ENCODE measurements around the gene CCL8.
A peak's percentile ranks its signal among the peaks of the same experiment; 100 is the strongest.

The CCL8 gene

DNA sequence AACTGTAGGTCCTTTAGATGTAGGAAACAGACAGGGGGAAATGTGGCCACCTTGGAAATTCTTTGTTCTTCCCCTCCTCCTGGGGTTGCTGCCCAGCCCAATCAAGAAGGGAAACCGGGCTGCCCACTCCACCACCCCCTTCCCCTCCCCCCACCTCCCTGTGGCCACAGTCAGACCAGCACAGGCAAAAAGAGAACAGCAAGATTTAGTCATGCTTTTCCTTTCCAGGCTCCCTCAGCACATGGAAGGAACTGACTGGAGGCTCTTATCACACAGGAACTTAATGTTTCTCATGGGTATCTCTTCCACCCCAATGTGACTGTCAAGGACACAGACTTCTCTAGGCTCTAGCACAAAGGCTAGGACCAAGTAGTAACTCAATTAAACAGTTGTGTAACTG lies 46.8 kb downstream of the CCL8 start:
- ATAC-seq (replicated peaks) = peak; percentile 11
- peaks cover 5 to 6% of the 10 kb centered on the region in 2 donors for H3K27me3 Mint-ChIP-seq
- H3K9me3 Mint-ChIP-seq = no peaks in the 10 kb centered on the region
- no peaks in the 10 kb centered on the region for H3K36me3 Mint-ChIP-seq
- no peak overlapping the region for H3K4me3 Mint-ChIP-seq
- DNase-seq = no peak
- no peak overlapping the region for H3K27ac Mint-ChIP-seq
- H3K4me1 Mint-ChIP-seq = peaks cover 45 to 61% of the 10 kb centered on the region in 2 donors

DNA sequence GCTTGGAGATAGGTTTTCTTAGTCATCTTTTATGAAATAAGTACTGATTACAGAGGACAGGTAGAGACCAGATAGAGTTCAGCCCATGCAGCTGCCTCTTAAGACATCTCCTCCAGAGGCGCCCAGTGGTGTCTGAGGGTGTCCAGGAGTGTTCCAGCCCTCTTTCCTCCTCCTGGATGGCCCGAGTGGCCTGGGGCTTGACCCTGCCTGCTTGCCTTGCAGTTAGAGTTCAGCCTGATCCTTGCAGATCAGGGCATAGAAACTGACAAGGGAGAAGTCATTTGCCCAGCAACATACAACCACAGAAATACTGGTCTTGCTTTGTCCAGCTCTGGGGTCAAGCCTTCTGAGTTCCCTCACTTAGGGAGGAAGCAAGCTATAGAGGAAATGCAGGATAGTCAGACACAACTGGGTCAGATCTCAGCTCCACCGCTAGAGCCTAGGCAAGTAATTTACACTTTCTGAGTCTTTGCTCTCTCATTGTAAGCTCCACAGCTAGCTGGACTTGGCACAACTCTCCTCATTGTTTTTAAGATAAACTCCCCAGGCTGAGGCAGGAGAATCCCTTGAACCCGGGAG lies 47.4 kb downstream of the CCL8 start:
- no peaks in the 10 kb centered on the region for H3K9me3 Mint-ChIP-seq
- no peak for ATAC-seq (replicated peaks)
- H3K27ac Mint-ChIP-seq = no peak overlapping the region
- no peaks in the 10 kb centered on the region for H3K36me3 Mint-ChIP-seq
- H3K27me3 Mint-ChIP-seq = peaks cover 5 to 6% of the 10 kb centered on the region in 2 donors
- peaks cover 47 to 55% of the 10 kb centered on the region in 2 donors for H3K4me1 Mint-ChIP-seq
- DNase-seq = no peak
- no peak overlapping the region for H3K4me3 Mint-ChIP-seq

DNA sequence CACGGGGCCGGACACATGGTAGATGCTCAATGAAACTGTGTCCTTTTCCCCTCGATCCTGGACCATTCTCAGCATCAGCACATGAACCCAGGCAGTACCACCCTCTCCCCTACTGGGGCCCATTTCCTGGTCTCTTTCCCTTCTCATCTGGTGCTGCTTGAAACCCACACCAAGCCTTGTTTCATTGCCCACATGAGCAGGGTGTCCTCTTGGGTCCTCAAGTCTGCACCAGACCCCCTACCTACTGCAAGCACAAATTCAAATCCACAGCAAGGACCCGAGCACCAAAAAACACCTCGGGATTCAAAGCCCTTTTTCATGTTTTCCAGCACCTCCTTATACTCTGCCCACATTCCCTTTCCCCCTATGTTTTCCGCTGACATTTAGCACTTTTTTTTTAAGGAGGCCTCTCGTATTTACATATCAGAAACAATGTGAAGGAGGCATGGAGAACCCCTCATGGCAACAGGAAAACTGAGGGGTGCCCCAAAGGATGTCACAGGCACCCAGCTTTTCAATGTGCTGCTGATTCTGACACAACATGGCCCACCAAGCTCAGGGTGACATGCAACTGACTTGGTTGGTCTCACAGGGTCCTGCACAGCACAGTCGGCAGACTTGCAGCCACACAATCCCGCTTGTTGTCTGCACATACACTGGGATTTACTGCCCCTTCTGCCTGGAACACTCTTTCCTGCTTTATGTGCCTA lies 48.4 kb downstream of the CCL8 start:
- no peaks in the 10 kb centered on the region for H3K9me3 Mint-ChIP-seq
- H3K36me3 Mint-ChIP-seq = no peaks in the 10 kb centered on the region
- no peak for DNase-seq
- H3K4me3 Mint-ChIP-seq = no peak overlapping the region
- H3K4me1 Mint-ChIP-seq = peaks cover 45 to 46% of the 10 kb centered on the region in 2 donors
- no peak overlapping the region for H3K27ac Mint-ChIP-seq
- H3K27me3 Mint-ChIP-seq = peaks cover 0 to under 1% of the 10 kb centered on the region in 2 donors
- ATAC-seq (replicated peaks) = no peak

DNA sequence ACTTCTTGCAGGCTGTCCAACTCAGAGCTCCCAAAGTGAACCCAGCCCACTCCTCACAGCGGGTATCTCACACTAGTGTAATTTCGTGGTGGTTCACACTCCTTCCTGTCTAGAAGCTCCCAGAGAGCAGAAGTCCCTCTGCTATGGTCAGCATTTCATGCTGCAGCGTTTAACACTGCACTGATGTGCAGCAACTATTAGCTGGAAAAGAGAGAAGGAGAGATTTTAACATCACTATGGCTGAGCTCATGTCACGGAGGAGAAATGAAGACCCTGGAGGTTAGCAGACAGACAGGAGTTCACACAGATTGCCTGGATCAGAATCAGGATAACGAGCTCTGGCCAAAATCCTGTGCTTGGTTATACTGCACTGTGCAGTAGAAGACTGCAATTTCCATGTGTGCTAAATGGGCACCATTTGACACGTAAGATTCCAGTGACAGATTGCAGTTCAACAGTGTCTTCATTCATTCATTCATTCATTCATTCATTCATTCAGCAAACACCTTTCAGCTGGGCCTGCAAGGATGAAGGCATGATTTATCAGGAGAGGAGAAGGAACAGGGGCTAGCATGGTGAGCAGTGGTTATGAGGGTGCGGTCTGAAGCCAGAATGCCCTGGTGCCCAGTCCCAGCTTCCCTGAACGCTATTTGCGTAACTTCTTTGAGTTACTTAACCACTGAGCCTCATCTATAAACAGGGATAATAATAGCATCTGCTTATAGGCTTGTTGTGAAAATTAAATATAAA lies 49.1 kb downstream of the CCL8 start:
- no peaks in the 10 kb centered on the region for H3K27me3 Mint-ChIP-seq
- H3K4me1 Mint-ChIP-seq = peaks cover 39 to 44% of the 10 kb centered on the region in 2 donors
- no peaks in the 10 kb centered on the region for H3K36me3 Mint-ChIP-seq
- H3K9me3 Mint-ChIP-seq = no peaks in the 10 kb centered on the region
- no peak for DNase-seq
- no peak overlapping the region for H3K27ac Mint-ChIP-seq
- H3K4me3 Mint-ChIP-seq = no peak overlapping the region
- no peak for ATAC-seq (replicated peaks)

DNA sequence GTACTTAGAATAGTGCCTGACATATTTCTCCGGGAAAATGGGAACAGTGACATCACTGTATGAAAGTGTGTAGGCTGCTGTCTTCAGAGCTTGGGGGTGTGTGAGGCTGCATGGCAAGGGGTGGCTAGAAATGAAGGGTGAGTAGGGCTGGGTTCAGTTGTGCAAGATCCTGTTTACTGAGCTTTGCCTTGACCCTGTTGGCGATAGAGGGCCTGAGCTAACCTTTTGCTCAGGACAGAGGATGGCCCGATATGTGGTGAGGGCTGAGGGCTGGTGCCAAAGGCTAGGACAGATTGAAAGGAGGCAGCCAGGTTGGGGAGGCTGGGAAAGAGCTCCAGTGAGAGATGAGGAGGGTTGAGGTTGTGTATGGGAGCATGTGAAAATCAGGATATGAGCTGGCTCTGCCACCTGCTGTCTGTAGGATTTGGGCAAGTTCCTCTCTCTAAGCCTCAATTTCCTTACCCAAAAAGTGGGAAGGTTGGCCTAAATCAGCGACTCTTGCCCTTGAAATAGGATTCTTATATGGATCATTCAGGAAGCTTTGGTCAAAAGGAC lies 49.8 kb downstream of the CCL8 start:
- H3K27me3 Mint-ChIP-seq = no peaks in the 10 kb centered on the region
- no peaks in the 10 kb centered on the region for H3K9me3 Mint-ChIP-seq
- no peak overlapping the region for H3K4me3 Mint-ChIP-seq
- H3K4me1 Mint-ChIP-seq = peaks cover 33 to 44% of the 10 kb centered on the region in 2 donors
- no peak for ATAC-seq (replicated peaks)
- no peak for DNase-seq
- no peak overlapping the region for H3K27ac Mint-ChIP-seq
- no peaks in the 10 kb centered on the region for H3K36me3 Mint-ChIP-seq

DNA sequence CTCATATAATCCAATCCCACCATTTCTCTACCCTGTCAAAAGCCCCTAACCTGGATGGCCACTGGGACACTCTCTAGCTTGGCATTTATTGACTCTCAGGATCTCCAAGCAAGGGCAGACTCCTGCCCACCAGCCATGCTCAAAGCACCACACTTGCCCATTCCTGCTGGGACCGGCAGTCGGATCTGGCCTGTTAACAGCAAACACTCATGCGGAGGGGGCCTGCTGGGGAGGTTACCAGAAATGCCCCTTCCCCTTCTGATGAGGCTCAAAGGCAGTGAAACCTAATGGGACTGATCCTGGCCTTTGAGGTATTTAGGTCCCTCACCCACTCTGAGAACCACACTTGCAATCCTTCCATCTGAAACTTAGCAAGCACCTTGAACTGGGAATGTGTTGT lies 50.3 kb downstream of the CCL8 start:
- no peak overlapping the region for H3K27ac Mint-ChIP-seq
- DNase-seq (no peak), ATAC-seq (replicated peaks) (no peak)
- H3K36me3 Mint-ChIP-seq = no peaks in the 10 kb centered on the region
- no peaks in the 10 kb centered on the region for H3K9me3 Mint-ChIP-seq
- H3K4me3 Mint-ChIP-seq = peak overlapping the region in 1 of 2 donors; percentile 20
- no peaks in the 10 kb centered on the region for H3K27me3 Mint-ChIP-seq
- H3K4me1 Mint-ChIP-seq = peaks cover 27 to 41% of the 10 kb centered on the region in 2 donors

DNA sequence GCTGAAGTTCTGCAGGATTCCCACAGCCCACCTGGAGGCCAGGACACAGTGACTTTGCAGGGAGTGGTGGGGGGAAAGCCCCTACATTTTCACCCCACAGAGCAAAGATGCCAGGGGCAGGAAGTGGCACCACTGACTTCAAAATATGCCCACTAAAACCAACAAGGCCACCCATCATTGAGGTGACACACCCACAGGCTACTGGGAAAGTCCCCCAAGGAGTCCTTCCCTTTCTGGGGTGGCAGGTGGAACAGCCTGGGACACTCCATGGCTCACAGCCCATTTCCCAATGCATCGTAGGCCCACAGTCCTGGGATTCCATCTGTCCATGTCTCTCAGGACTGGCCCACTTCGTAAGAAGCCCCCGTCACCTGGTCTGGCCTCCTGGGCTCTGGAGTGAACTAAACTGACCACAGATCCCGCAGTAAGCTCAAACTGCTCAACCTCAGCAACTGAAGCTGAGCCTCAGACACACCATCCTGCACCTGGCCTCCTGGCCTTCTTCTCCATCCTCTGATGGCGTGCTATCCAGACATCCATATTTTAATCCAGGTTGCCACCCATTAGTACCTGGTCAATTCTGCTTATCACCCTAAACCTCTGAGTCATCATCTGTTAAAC lies 51.3 kb downstream of the CCL8 start:
- ATAC-seq (replicated peaks) (peak; percentile 1), DNase-seq (no peak)
- H3K4me1 Mint-ChIP-seq = peaks cover 20 to 36% of the 10 kb centered on the region in 2 donors
- no peaks in the 10 kb centered on the region for H3K27me3 Mint-ChIP-seq
- H3K9me3 Mint-ChIP-seq = no peaks in the 10 kb centered on the region
- H3K36me3 Mint-ChIP-seq = no peaks in the 10 kb centered on the region
- peak overlapping the region; percentile 53 to 62 for H3K4me3 Mint-ChIP-seq
- peak overlapping the region; percentile 90 for H3K27ac Mint-ChIP-seq

DNA sequence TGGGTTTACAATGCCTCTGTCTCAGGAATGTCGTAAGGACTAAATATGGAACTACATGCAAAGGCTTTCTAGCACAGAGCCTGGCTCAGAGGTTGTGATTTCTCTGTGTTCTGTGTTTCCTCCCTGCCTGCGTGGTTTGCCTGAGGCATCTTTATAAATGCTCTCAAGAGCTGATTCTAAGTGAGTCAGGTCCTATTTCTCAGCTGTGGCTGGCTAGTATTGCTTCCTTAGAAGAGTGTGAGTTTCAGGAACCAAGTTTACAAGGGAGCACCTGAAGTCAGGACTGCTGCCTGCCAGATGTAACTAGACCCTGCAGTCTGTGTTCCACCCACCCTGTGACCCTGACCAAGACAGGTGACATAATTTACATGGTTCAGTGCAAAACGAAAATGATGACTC lies 51.8 kb downstream of the CCL8 start:
- Mint-ChIP-seq H3K27ac (peak overlapping the region; percentile 90), H3K4me1 (peaks cover 19 to 33% of the 10 kb centered on the region in 2 donors), H3K9me3 (no peaks in the 10 kb centered on the region), H3K36me3 (no peaks in the 10 kb centered on the region), H3K27me3 (no peaks in the 10 kb centered on the region), H3K4me3 (peak overlapping the region; percentile 53 to 62)
- peak; percentile 83 to 88 for ATAC-seq (replicated peaks)
- no peak for DNase-seq
